Measurements from ENCODE around the gene ALG8. TPM values are rescaled to one million over a fixed set of nuclear protein-coding genes. Genes with fewer than 3 reads are reported as not detected.

Gene ALG8
- total RNA-seq, 1 experiment from 2014 or later, result 41.8 TPM

DNA sequence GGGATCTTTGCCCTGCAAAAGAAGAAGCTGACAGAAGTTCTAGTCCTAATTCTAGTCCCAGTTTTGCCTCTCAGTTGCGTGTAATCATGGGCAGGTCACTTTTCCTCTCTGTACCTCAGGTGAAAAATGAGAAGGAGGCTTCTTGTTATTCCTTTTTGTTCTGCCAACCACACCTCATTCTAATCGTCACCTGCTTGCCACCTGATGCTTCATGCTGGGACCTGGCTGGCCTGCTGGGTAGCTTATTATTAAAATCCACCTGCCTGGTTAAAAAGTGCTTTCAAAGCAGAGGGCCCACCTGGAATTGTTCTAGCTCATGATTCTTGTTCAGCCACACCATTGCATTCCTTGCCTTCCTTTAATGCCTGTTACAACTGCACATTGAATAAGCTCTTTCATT lies 8.4 kb upstream of the ALG8 start:
- no peak for DNase-seq (ENCODE audit: low read depth in 1 of 2, low spot score in 2 of 2)
- no peak overlapping the region for H3K4me3 ChIP-seq
- H3K36me3 ChIP-seq, result no peaks in the 10 kb centered on the region
- no peaks in the 10 kb centered on the region; the same call in 1 of the 2 replicates for H3K4me1 ChIP-seq (replicated peaks)
- H3K27me3 ChIP-seq (replicated peaks), result no peaks in the 10 kb centered on the region
- H3K9me3 ChIP-seq (replicated peaks), result no peaks in the 10 kb centered on the region
- no peak overlapping the region for H3K27ac ChIP-seq

DNA sequence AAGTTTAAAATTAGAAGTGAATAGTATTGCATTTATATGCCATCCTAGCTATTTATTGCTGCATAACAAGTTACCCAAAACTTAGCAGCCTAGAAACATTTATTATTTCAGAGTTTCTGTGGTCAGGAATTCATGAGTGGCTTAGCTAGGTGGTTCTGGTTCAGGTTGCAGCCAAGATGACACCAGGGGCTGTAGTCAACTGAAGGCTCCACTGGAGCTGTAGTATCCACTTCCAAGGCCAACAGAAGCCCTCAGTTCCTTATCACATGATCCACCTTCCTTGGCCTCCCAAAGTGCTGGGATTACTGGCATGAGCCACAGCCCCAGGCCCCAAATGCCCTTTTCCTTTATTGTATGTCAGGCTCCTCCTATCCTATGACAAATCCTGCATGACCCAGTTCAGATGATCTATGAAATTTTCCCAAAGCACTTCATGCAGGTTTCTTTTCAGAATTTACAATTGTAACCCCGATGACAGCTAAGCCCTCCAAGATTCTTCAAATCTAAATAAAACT lies 6.1 kb upstream of the ALG8 start:
- H3K36me3 ChIP-seq, result no peaks in the 10 kb centered on the region
- no peak for DNase-seq (ENCODE audit: low read depth in 1 of 2, low spot score in 2 of 2)
- no peak overlapping the region for H3K4me3 ChIP-seq
- peaks cover 2% of the 10 kb centered on the region; the same call in 1 of the 2 replicates for H3K4me1 ChIP-seq (replicated peaks)
- H3K9me3 ChIP-seq (replicated peaks), result no peaks in the 10 kb centered on the region
- no peak overlapping the region for H3K27ac ChIP-seq
- H3K27me3 ChIP-seq (replicated peaks), result no peaks in the 10 kb centered on the region

DNA sequence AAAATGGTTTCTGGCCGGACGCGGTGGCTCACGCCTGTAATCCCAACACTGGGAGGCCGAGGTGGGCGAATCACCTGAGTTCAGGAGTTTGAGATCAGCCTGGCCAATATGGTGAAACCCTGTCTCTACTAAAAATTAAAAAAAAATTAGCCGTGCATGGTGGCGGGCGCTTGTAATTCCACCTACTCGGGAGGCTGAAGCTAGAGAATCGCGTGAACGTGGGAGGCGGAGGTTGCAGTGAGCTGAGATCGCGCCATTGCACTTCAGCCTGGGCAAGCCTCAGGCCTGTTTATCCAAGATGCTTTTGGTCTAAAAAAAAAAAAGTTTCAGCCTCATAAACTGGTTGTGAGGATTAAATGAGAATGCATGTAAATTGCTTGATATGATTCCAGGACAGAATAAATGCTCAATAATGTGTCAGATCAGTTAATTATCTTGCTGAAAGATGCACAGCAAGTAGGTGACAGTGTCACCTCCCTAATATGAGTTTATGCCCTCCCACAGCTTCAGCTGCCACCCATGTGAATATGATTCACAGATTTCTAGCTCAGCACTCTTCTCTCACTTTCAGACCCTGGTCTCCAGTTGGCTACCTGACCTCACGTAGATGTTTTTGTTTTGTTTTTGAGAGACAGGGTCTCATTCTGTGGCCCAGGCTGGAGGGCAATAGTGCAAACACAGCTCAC lies 1.1 kb upstream of the ALG8 start:
- Histone ChIP-seq H3K4me3 (peak overlapping the region; percentile 58), H3K27me3 (replicated peaks) (no peaks in the 10 kb centered on the region), H3K36me3 (no peaks in the 10 kb centered on the region), H3K9me3 (replicated peaks) (no peaks in the 10 kb centered on the region), H3K4me1 (replicated peaks) (0 out of 2 replicates have a peak, but pooled peaks cover 10% of the 10 kb centered on the region), H3K27ac (no peak overlapping the region)
- DNase-seq (ENCODE audit: low read depth in 1 of 2, low spot score in 2 of 2), result no peak

DNA sequence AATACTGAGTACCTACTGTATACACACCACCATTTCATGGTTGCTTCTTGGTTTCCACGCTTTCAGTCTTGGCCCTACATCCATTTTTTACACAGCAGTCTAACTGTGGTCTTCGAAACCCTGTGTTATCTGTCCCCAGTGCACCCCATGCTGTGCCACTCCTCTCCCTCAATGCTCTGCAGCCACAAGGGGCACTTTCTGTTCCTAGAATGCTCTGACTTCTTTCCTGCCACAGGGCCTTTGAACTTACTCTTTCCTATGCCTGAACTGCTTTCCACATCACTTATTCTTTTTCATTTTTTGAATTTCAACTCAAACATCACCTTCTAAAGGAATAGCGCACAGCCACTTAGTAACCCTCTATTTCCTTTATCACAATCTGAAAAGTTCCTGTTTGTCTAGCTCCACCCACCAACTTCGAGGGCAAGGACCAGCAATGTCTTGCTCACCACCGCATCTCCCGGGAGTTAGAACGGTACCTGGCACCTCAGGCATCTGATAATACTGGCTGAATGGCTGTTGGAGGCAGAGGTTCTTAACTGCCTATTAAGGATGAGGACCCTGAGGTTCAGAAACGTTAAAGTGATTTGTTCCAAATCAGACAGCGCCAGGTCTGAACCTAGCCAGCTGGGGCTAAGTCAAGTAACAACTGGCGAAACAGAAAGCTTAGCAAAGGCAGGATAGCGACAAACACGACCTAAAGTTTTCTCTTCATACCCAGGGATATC lies 568 bp downstream of the ALG8 start:
- Histone ChIP-seq H3K4me3 (peak overlapping the region; percentile 58), H3K4me1 (replicated peaks) (0 out of 2 replicates have a peak, but pooled peaks cover 10% of the 10 kb centered on the region), H3K27me3 (replicated peaks) (no peaks in the 10 kb centered on the region), H3K36me3 (0 out of 2 replicates have a peak, but pooled peaks cover 4% of the 10 kb centered on the region), H3K9me3 (replicated peaks) (no peaks in the 10 kb centered on the region), H3K27ac (peak overlapping the region; percentile 74)
- DNase-seq (ENCODE audit: low read depth in 1 of 2, low spot score in 2 of 2), result no peak

DNA sequence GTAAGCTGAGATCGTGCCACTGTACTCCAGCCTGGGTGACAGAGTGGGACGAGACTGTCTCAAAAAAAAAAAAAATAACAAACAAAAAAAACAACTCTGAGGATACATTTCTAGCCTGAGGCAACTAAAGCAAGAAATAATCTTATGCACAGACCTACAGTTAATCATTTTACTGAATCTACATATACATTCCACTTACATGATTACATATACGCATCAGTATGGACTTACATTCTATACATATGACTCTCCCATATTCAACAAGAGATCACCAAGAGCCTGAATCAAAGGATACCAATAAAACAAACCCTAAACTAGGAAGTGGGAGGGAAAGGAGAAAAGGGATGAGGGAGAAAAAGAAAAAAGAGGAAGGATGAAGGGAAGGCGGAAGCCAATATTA lies 1.1 kb downstream of the ALG8 start:
- Histone ChIP-seq H3K36me3 (0 out of 2 replicates have a peak, but pooled peaks cover 4% of the 10 kb centered on the region), H3K27me3 (replicated peaks) (no peaks in the 10 kb centered on the region), H3K4me3 (no peak overlapping the region), H3K9me3 (replicated peaks) (no peaks in the 10 kb centered on the region), H3K4me1 (replicated peaks) (0 out of 2 replicates have a peak, but pooled peaks cover 10% of the 10 kb centered on the region), H3K27ac (no peak overlapping the region)
- DNase-seq (ENCODE audit: low read depth in 1 of 2, low spot score in 2 of 2), result no peak

DNA sequence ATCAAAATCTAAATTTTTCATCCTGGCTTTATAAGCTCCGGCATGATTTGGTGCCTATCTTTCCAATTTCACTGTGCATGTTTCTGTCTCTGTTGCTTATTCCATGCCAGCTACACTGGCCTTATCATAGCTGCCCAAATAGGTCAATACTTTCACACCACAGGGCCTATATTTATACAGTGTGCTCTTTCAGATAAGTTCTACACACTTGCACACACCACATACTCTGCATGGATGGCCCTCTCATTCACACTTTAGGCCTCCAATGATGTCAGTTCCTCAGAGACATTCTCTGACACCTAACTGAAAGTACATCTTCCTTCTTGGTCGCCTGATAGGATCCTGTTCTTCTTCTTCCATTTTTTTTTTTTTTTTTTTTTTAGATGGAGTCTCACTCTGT lies 7.0 kb downstream of the ALG8 start:
- H3K9me3 ChIP-seq (replicated peaks), result no peaks in the 10 kb centered on the region
- no peaks in the 10 kb centered on the region for H3K4me1 ChIP-seq (replicated peaks)
- DNase-seq (ENCODE audit: low read depth in 1 of 2, low spot score in 2 of 2), result no peak
- H3K36me3 ChIP-seq, result 0 out of 2 replicates have a peak, but pooled peaks cover 4% of the 10 kb centered on the region
- no peak overlapping the region for H3K4me3 ChIP-seq
- no peaks in the 10 kb centered on the region for H3K27me3 ChIP-seq (replicated peaks)
- H3K27ac ChIP-seq, result no peak overlapping the region

DNA sequence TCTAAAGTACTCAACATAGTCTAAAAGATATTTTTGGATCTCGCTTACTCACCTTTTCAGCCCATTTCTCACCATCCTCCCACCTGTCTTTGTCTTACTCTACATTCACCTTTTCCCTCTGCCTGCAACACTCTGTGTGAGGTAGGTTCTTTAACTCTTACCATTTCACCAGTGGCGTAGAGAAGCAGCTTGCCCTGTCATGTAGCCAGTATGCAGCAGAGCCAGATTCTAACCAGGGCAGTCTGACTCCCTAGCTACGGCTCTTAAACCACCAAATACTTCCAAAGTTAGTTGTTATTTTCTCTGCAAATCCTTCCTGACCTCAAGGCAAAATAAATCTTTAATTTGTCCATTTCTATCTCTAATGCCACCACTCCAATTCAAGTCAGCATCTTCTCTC lies 7.5 kb downstream of the ALG8 start:
- H3K4me3 ChIP-seq, result no peak overlapping the region
- no peaks in the 10 kb centered on the region for H3K27me3 ChIP-seq (replicated peaks)
- DNase-seq (ENCODE audit: low read depth in 1 of 2, low spot score in 2 of 2), result no peak
- 0 out of 2 replicates have a peak, but pooled peaks cover 4% of the 10 kb centered on the region for H3K36me3 ChIP-seq
- no peak overlapping the region for H3K27ac ChIP-seq
- no peaks in the 10 kb centered on the region for H3K9me3 ChIP-seq (replicated peaks)
- no peaks in the 10 kb centered on the region for H3K4me1 ChIP-seq (replicated peaks)

DNA sequence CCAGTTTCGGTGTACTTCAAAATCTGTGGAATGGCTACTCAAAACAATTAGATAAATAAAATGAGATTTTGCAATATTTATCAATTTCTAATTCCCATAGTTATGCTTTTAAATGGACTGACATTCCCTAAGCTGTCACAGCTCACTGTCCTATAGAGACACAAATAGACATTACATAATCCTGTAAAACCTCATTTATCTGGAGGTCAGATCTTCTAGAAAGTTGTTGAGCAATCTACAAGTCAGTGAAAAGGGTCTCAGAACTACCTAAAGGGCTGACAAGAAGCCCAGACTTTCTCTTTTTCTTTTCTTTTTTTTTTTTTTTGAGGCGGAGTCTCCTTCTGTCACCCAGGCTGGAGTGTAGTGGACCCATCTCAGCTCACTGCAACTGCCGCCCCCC lies 12.0 kb downstream of the ALG8 start:
- Histone ChIP-seq H3K36me3 (no peaks in the 10 kb centered on the region), H3K4me3 (no peak overlapping the region), H3K9me3 (replicated peaks) (no peaks in the 10 kb centered on the region), H3K27ac (no peak overlapping the region), H3K4me1 (replicated peaks) (no peaks in the 10 kb centered on the region), H3K27me3 (replicated peaks) (no peaks in the 10 kb centered on the region)
- no peak for DNase-seq (ENCODE audit: low read depth in 1 of 2, low spot score in 2 of 2)

DNA sequence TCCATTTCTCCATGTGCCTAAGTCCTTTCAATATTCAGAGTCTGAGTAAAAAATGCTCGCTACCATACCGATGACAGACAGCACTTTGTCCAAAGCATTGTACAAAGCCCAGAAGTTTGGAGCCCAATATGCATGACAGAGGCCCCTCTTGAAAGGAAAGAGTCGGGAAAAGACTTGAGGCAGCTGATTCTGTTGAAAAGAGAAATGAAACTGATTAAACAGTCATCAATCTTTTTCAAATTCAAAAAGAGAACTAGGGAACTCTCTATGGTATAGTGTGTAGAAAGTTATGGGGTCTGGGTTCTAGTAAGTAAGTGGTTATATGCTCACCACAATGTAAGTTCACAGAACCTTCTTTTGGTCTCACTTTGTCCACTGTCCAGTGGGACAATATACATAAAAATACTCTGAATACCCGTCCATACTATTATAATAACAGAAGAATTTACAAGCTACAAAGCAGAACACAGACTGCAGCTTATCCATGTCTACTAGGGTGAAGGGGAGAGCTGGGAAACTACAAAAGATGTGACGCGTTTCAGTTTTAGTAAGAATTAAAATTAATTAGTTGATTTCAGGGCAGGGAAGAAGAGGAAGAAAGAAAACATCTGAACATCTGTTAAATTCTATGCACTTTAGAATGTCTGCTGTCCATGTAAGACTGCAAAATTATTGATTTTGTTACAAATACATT lies 26.7 kb downstream of the ALG8 start:
- no peak for DNase-seq (ENCODE audit: low read depth in 1 of 2, low spot score in 2 of 2)
- Histone ChIP-seq H3K36me3 (no peaks in the 10 kb centered on the region; the same call in 1 of the 2 replicates), H3K4me1 (replicated peaks) (no peaks in the 10 kb centered on the region), H3K27ac (no peak overlapping the region), H3K9me3 (replicated peaks) (no peaks in the 10 kb centered on the region), H3K4me3 (no peak overlapping the region), H3K27me3 (replicated peaks) (no peaks in the 10 kb centered on the region)

DNA sequence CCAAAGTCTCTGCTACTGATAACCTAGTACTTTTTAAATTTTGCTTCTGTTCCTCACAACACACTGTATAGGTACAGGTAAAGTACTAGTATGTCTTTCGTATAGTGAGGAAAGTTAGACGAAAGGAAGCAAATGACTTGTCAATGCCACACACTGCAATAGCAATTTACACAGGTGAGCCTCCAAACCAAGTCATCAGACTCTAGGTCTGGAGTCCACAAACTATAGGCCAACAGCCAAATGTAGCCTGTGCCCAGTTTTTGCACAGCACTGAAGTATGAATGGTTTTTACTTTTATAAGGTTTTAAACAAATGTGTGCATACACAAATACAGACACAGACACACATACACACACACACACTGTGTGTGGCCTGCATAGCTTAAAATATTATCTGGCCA lies 28.1 kb downstream of the ALG8 start:
- Histone ChIP-seq H3K9me3 (replicated peaks) (no peaks in the 10 kb centered on the region), H3K36me3 (no peaks in the 10 kb centered on the region; the same call in 1 of the 2 replicates), H3K27ac (no peak overlapping the region), H3K4me3 (no peak overlapping the region), H3K4me1 (replicated peaks) (no peaks in the 10 kb centered on the region), H3K27me3 (replicated peaks) (no peaks in the 10 kb centered on the region)
- no peak for DNase-seq (ENCODE audit: low read depth in 1 of 2, low spot score in 2 of 2)

DNA sequence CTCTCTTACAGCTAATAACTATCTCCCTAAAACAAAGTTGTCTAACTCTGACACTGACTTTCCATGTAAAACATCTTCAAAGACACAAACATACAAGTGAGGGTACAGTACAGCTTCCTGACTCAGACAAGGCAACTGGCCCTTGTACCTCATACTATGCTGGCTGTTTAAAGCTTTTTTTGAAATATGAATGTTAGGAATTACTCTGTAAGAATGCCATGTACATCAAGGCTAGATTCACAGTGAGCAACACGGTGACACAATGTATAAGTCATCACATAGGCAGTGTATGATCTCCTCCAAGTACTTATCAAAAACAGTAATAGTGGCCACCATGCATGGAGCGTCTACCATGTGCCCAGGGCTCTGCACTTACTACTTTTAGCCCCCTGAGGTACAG lies 28.6 kb downstream of the ALG8 start:
- Histone ChIP-seq H3K4me3 (no peak overlapping the region), H3K27ac (no peak overlapping the region), H3K36me3 (no peaks in the 10 kb centered on the region; the same call in 1 of the 2 replicates), H3K4me1 (replicated peaks) (no peaks in the 10 kb centered on the region), H3K9me3 (replicated peaks) (no peaks in the 10 kb centered on the region), H3K27me3 (replicated peaks) (no peaks in the 10 kb centered on the region)
- no peak for DNase-seq (ENCODE audit: low read depth in 1 of 2, low spot score in 2 of 2)

DNA sequence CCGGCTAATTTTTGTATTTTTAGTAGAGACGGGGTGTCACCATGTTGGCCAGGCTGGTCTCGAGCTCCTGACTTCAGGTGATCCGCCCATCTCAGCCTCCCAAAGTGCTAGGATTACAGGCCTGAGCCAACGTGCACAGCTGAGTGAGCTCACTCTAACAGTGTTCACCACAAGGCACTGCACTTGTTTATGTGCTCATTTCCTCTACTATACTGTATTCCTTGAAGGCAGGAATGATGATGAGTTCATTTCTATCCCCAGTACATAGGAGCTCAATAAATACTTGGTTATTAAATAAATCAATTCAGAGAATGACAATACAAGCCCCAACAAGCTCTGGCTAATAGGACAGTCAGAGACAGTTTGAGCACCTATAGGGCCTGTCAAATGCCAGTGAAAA lies 29.1 kb downstream of the ALG8 start:
- H3K4me3 ChIP-seq, result no peak overlapping the region
- no peaks in the 10 kb centered on the region for H3K4me1 ChIP-seq (replicated peaks)
- H3K9me3 ChIP-seq (replicated peaks), result no peaks in the 10 kb centered on the region
- H3K27ac ChIP-seq, result no peak overlapping the region
- no peaks in the 10 kb centered on the region; the same call in 1 of the 2 replicates for H3K36me3 ChIP-seq
- no peaks in the 10 kb centered on the region for H3K27me3 ChIP-seq (replicated peaks)
- no peak for DNase-seq (ENCODE audit: low read depth in 1 of 2, low spot score in 2 of 2)

DNA sequence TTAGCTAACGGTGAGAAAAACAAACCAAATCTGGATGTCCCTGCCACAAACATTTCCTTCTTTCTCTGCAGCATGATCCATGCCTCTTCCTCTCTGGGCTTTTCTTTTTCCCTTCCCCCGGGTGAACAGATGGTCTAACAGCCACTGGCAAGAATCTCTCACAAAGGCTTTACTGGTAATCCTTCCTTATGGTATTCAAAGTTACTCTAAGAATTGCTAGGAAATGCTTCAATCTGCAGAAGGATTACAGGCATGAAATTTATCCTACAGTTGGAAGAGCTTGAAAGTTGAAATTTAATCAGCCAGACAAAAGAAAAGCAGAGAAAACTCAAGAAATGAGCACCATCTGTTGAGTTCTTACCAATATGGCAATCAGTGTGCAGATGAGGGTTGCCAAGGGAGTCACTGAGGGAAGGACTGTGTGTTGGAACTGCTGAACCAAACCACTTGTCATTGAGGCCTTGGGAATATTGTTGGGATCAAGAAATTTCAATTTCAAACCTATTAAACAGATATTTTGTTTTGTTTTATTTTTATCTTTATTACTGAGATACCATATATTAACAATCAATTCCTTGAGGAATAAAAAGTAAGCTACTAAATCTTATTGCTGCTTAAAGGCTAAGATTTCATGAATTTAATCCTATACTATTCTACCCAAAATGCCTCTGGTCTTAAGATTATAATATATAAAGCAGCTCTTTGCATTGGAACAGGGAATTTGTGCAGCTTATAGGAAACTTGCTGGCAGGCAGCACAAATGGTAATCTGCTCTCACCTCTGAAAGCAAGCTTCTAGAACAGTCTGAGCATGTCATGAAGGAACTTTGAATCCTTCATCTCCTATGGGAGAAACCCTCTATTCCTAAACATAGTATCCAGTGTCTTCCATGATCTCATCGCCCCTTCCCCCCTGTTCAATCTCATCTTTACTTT lies 30.1 kb downstream of the ALG8 start:
- H3K27ac ChIP-seq, result no peak overlapping the region
- no peak for DNase-seq (ENCODE audit: low read depth in 1 of 2, low spot score in 2 of 2)
- no peak overlapping the region for H3K4me3 ChIP-seq
- H3K36me3 ChIP-seq, result no peaks in the 10 kb centered on the region; the same call in 1 of the 2 replicates
- H3K27me3 ChIP-seq (replicated peaks), result no peaks in the 10 kb centered on the region
- no peaks in the 10 kb centered on the region for H3K9me3 ChIP-seq (replicated peaks)
- no peaks in the 10 kb centered on the region for H3K4me1 ChIP-seq (replicated peaks)

Measured in SJSA1 (cell line).